Measurements from ENCODE around the gene RAD51B.

RAD51B gene

GRCh38 chr14:67819563-67820421 is at the start of gene RAD51B:
RAD51B (plus strand) TSS chr14:67819779.
- peak; percentile 86 to 88 for DNase-seq (ENCODE audit: low read depth in 2 of 2)
- no peak for TF ChIP-seq CTCF (IDR thresholded peaks at IDR 0.05; ENCODE audit: low read depth, low read length)

GRCh38 chr14:67773844-67774377 is 45.7 kb upstream of the RAD51B start:
- TF ChIP-seq CTCF (IDR thresholded peaks at IDR 0.05; ENCODE audit: low read depth, low read length) = no peak
- DNase-seq (ENCODE audit: low read depth in 2 of 2) = no peak
- no peak overlapping the region for H3K4me3 ChIP-seq (replicated peaks in 1 of 2; ENCODE audit: low read depth in 2 of 2, low read length in 2 of 2)

More at GRCh38 chr14:67819563-67820421, at the start of gene RAD51B:
- H3K4me3 ChIP-seq (replicated peaks in 1 of 2; ENCODE audit: low read depth in 2 of 2, low read length in 2 of 2) = peak within 1 kb of the TSS; percentile 93 to 94

GRCh38 chr14:67776653-67777322 is 42.8 kb upstream of the RAD51B start:
- no peak overlapping the region for H3K4me3 ChIP-seq (replicated peaks in 1 of 2; ENCODE audit: low read depth in 2 of 2, low read length in 2 of 2)
- TF ChIP-seq CTCF (IDR thresholded peaks at IDR 0.05; ENCODE audit: low read depth, low read length) = no peak
- DNase-seq (ENCODE audit: low read depth in 2 of 2) = no peak

GRCh38 chr14:67778792-67779191 is 40.8 kb upstream of the RAD51B start:
- no peak for DNase-seq (ENCODE audit: low read depth in 2 of 2)
- H3K4me3 ChIP-seq (replicated peaks in 1 of 2; ENCODE audit: low read depth in 2 of 2, low read length in 2 of 2) = no peak overlapping the region
- no peak for TF ChIP-seq CTCF (IDR thresholded peaks at IDR 0.05; ENCODE audit: low read depth, low read length)

- DNase-seq (ENCODE audit: low read depth in 2 of 2) = no peak
- no peak for TF ChIP-seq CTCF (IDR thresholded peaks at IDR 0.05; ENCODE audit: low read depth, low read length)
- H3K4me3 ChIP-seq (replicated peaks in 1 of 2; ENCODE audit: low read depth in 2 of 2, low read length in 2 of 2) = no peak overlapping the region
These were observed 37.5 kb upstream of the RAD51B start for GRCh38 chr14:67782090-67782489.

- DNase-seq (ENCODE audit: low read depth in 2 of 2) = no peak
- no peak overlapping the region for H3K4me3 ChIP-seq (replicated peaks in 1 of 2; ENCODE audit: low read depth in 2 of 2, low read length in 2 of 2)
- no peak for TF ChIP-seq CTCF (IDR thresholded peaks at IDR 0.05; ENCODE audit: low read depth, low read length)
These were observed 35.2 kb upstream of the RAD51B start for GRCh38 chr14:67784244-67784823.

Measured in cardiac fibroblast (primary cell).